NCI-H446 (cell line): ENCODE measurements around the gene GALNS.

ENCODE experiments used
- DNase-seq, 2 experiments: peaks; one replicate each; lab custom pipeline; 2025; lab: John Stamatoyannopoulos, UW

Gene GALNS

DNA sequence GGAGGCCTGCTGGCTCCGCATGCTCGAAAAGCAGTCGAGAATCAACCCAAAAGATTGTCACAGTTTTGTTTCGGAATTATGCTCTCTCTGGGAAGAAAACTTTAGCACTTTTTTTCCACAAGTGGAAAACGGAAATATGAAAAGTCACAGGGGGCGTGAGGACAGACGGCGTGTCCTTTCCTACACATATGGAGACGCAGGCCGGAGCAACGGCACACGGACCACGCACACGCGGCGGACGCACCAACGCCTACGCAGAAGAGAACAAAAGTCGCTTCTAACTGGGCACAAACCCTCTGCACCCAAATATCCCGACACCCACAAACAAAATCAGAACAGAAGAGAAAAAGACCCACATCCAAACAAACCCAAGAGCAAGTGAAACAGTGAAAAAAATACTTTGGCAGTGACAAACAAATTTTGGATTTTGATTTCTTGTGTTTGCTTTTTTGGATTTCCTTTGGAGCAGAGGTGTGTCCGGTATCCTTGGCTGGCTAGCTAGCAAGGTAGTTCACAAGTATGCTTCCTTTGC is 19.0 kb upstream of the GALNS start:
- DNase-seq, result no peak

DNA sequence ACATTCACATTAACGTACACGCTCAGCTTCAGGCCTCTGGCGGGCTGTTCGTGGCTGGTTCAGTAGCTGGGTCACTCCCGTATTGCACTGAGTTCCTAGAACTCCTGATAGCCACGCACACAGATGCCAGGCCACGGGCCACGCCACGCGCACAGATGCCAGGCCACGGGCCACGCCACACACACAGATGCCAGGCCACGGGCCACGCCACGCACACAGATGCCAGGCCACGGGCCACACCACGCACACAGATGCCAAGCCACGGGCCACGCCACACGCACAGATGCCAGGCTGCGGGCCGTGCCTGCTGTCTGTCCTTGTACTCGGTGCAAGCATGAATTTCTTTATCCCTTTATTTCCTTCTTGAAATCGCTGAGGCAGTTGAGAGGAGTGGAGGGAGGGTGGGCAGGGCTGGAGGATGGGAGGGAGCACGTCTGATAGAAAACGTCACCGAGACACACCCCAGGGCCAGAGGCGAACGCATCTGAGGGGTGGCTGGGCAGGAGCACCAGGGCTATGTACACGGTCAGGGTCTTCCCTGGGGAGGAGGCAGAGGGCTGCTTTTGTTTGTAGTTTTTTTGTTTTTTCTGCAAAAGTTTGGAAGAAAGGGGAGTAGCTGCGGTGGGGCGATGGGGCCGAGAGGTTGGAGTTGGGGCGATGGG is 18.3 kb upstream of the GALNS start:
- no peak for DNase-seq

DNA sequence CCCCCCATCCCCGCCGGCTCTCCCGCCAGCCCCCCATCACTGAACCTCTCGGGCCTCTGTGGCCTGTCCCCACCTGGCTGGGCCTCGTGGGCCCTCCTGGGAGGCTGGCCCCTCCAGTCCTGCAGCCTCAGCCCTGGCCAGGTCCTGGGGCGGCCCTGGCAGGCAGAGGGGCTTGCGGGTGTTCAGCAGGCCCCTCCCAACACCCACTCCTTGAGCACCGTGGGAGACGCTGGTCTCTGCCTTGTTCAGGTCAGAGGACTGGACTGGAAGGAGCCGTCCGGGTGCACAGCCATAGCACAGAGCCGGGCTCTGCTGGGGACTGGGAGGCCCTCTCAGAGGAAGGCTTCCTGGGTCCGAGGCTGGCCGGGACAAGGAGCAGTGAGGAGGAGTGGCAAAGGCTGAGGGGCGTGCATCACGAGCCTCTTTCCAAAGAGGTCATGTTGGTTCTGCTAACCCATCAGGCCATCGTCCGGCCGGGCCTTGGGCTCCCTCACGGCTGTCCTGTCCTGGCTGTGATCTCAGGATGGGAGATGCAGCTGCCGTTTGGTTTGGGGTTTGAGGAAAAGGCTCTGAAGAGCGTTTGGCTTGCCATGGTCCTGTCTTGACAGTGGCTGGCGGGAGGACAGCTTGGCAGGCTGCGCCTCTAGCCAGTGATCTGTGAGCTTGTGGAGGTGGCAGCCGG is 16.0 kb upstream of the GALNS start:
- no peak for DNase-seq

DNA sequence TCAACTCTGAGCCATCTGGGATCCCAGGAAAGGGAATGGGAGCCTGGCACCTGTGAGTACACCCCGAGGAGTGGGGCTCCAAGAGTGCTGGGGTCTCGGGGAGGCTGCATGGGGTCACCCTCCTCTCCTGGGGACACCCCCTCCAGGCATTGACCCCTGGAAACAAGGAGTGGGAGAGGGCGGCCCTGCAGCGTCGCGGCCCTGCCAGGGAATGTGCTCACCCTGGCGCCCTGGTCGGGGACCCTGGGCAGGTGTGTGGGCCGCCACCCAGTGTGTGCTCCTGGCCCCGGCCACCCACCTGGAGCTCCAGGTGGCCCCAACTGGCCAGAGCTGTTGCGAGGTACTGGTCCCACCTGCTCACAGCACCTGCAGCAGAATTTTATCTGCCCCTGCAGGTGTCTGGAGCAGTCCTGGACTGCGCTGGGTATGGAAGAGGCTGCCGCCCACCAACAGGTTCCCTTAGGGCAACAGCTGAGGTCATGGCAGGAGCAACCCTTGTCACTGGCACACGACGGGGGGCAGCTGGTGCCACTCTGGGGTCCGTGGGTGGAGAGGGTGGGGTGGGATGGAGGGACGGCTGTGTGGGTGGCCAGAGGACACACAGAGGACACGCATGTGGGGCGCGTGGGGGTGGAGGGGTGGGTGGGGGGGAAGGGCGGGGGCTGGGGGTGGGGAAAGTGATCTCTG is 15.1 kb upstream of the GALNS start:
- DNase-seq, result no peak

DNA sequence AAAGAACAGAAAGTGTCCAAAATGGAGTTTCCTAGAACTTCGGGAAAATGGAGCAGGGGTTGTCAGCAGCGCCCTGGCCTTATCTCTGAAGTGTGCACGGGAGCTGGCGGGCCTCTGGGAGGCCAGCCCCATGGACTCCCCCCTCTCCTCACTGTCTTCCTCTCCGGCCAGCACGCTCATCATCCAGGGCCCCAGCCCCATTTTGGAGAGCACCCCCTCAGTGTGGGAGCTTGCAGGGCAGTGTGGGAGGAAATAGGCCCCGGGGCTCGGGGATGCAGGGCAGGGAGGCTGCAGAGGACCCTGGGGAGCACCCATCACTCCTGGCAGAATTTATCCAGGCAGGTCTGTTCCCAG is 14.6 kb upstream of the GALNS start:
- no peak for DNase-seq

DNA sequence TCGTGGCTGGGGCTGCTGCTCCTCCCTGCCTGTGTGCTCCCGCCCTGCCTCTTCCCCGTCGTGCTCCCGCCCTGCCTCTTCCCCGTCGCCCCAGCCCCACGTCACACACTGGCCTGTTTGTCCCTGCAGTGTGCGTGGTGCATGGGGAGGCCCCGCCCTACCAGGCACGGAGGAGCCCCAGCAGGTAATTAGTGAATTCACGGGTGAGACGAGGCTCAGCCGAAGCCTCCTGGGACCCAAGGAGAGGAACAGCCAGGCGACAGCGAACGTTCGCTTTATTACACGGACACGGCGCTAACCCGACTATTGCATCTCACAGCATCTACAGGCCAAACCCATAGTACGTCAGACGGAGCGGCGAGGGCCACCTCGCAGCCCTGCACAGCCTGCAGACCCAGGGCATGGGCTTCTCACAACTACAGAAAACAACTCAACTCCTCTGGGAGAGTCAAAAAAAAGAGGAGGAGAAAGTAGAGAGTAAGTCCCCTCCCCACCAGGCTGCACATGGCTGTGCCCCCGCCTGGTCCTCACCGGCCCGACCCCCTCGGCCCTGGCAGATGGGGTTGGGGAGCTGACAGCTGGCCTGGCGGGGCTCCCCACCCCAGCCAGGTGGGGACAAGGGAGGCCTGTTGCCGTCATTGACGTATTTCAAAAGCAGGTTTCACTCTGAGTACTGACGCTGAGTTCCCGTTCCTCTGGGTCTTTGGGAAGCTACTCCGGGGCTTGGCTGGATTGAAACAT is 14.0 kb upstream of the GALNS start:
- no peak for DNase-seq

DNA sequence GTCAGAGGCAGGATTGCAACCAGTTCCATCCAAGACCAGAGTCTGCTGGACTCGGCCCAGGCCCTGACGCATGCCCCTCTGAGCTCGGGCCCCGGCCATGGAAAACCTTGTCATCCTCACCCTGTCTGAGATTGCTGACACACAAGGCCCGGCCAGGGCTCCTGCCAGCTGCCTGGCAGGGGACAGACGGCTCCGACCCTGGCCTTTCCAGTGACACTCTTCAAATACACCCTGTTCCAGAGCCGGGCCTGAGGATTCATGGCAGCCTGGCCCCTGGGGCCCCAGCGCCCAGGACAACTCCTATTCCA is 12.9 kb upstream of the GALNS start:
- DNase-seq, result no peak

DNA sequence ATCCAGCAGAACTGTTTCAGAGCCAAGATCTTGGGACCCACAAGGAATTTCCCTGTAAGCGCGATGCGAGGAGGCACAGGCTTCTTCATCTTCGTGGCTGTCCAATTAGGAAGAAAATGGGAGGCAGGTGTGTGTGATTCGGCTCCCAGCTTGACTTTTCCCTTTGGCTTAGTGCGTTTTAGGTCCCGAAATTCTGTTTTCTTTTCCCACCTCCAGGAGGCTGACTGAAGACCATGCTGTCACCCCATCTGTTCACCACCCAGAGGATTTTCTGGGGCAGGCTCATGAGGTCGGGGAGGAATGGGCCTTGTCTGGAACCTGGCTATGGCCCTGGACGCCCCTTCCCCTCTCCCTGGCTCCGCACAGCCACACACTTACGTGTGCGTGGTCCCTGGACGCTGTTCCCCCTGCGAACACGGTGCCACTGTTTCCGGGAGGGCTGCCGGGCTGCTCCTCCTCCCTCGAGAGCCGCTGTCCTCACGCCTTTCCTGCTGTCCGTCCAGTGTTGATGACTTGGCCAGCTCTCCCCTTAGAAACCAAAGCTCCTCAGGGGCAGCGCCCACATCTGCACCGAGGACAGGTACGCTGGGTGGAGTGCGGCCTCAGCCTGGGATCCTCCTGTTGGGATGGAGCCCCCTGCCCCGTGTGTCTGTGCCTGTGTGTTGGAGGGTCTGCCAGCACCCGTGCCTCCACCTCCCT is 12.4 kb upstream of the GALNS start:
- no peak for DNase-seq

DNA sequence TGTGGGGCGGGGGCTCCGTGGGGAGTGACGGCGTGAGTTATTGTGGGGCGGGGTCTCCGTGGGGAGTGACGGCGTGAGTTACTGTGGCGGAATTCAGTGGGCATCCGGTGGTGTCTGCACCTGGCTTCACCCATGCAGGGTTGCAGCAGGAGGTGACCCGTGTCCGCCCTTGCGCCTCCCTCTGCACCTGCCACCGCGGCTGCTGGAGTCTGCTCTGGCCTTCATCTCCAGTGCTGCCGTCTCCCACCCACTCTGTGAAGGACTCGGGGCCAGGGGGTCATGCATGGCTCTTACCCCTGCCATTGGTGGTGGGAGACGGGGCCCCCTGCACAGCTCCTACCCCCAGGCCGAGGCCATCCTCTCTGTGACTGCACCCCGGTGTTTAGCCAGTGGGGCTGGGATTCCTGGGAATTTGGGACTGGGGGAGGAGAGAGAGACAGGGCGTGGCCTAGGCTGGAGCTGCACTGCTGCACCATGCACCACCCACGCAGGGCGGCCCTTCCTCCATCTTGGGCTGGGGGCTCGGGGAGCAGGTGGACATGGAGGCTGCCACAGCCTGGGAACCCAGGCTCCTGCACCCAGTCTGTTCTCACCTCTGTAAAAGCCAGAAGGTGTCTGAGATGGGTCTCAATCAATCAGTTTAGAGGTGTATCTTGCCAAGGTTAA is 11.0 kb upstream of the GALNS start:
- no peak for DNase-seq

DNA sequence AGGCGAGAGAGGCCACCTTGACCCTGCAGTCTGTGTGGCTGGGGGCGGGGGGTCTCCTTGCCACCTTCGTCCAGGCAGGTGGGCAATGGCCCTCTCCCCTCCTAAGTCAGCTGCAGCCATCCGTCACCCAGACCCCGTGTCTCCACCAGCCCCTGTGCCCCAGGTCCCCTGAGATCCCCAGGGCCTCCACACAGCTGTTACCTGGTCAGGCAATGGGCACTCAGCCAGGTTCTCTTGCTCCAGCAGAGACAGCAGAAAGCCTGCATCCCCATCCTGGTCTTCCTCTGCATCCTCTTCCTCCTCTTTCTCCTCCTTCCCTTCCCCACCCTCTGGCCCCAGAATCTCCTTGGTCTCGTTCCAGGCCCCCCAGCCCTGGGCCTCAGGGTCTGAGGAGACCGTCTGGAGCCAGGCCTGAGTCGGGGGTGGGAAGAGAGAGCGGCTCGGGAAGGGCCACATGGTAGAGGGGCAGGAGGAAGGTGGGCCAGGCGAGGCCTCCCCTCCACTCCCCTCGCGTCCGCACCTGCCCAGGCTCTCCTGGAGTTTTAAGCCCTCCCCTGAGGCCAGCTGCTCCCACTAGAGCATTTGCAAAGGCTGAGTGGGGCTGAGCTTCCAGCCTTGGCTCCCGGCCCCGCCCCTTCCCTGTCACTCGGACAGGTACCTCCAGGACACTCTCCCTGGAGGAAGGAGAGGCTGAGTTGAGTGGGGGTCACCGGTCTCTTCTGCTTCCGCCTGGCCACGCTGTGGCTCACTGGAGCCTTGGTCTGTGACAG is 9.6 kb upstream of the GALNS start, which contains the start of gene PABPN1L:
TSS of gene PABPN1L (minus strand) at position 510 of the 770 bp plus-strand sequence. CDS start at position 456, 54 bp downstream.
- DNase-seq, result no peak

DNA sequence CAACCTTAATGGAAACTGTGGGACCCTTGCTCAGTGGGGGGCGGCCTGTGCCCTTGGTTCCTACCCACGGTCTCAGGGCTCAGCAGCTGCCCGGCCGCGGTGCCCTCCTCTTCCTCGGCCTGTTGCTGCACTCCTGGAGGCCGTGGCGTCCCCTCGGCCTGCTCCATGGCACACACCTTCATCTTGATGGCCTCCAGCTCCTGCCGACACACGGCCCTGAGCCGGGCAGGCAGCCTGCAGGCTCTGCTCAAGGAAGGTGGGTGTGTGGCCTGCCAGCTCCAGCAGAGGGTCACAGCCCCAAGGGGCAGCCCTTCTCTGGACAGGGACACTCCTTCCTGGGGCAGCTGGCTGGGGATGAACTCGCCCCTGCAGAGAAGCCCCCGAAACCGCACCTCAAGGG is 9.0 kb upstream of the GALNS start:
- DNase-seq, result no peak

DNA sequence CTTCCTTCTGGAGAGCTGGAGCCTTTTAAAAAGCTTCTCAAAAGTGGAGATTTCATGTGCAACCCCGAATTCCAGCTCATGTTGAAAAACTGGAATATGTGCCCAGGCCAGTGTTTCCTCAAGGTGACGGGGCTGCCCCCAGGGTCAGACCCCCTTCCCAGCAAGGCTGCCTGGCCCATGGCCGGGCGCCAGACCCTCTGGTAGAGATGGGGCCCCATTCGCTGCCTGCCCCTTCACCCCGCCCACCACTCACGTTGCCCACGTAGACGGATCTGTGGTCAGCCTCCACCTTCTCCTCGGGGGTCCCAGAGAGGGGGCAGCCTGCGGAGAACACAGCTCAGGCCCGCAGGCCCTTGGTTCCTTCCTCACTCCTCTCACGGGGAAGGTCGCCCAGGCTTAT is 8.6 kb upstream of the GALNS start:
- DNase-seq, result no peak

DNA sequence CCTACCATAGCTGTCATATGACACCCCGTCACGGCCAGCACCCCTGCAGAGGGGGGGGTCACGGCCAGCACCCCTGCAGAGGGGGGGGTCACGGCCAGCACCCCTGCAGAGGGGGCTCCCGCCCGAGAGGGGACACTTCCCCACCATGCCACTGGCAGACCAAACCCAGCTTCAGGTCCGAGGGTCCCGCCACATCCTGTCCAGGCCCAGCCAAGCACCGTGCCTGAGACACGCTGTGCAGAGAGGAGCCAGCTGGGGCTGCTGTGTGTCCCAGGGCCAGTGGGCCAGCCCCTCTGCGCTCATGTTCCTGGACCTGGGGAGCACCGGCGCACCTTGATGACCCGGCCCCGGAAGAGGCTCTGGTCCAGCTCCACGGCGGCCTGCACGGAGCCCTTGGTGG is 7.8 kb upstream of the GALNS start:
- DNase-seq, result no peak

DNA sequence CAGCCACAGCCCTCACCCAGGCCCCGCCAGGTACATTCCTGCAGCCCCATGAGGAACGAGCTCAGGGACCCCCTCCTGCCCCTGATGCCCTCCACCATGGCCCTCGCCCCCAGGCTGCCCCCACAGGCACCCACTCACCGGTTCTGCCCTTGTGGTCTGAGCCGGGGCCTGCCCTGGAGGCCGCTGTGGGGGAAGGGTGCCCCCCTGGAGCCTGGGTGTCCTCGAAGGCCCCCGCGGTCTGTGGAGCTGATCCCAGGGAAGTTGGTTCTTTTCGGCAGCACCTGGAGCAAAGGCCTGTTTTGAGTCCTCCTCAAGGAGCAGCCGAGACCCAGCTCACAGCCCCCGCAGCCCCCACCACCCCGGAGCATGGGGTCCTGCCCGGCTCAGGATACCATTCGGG is 7.4 kb upstream of the GALNS start:
- no peak for DNase-seq

DNA sequence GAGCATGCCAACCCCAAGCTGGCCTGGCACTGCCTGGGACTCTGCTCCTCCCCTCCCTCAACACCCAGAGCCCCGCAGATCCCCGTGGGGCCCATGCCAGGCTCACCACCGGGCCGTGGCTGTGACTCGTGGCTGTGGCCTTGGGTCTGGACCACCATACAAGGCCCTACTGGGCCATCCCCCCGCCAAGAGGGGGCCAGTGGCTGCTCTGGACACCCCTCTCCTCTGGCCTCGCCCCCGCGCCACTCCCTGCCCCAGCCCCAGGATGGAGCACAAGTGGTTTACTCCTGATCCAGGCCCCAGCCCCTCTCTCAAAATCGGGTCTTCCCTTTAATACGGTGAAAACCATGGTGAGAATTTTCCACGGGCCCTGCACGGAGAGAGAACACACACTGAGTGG is 6.7 kb upstream of the GALNS start:
- no peak for DNase-seq

DNA sequence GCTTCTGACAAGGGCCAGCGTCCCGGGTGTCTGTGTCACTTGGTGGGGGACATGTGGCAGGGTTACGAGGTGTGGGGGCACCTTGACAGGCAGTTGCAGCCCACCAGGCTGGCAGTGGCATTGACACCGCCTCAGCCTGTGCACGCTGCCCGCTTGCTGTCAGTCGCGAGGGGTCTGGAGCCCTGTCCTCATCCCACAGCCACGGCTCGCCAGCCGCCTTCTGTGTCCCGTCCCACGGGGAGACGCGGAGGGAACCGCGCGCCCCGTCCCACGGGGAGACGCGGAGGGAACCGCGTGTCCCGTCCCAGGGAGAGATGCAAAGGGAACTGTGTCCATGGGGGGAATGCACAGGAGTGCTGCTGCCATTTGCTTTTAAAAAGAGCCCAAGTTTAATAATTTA is 6.2 kb upstream of the GALNS start:
- no peak for DNase-seq

DNA sequence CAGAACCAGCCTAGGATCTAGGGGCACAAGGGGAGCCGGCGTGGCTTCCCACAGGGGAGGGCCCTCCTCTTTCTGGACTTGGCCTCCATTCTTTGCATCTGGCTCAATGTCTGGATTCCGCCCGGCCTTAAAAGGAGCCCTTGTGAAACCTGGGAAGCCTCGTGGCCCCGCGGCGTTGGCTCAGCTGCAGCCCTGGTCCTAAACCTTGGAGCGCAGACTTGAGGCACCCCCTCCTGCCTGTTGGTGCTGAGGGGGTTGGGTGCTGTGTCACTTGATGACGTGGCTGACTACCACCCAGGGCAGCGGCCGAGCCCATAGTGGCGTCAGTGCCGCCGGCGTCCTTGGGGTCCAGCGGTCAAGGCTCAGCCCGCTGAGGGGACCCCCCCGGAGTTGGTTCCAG is 4.6 kb upstream of the GALNS start:
- no peak for DNase-seq

DNA sequence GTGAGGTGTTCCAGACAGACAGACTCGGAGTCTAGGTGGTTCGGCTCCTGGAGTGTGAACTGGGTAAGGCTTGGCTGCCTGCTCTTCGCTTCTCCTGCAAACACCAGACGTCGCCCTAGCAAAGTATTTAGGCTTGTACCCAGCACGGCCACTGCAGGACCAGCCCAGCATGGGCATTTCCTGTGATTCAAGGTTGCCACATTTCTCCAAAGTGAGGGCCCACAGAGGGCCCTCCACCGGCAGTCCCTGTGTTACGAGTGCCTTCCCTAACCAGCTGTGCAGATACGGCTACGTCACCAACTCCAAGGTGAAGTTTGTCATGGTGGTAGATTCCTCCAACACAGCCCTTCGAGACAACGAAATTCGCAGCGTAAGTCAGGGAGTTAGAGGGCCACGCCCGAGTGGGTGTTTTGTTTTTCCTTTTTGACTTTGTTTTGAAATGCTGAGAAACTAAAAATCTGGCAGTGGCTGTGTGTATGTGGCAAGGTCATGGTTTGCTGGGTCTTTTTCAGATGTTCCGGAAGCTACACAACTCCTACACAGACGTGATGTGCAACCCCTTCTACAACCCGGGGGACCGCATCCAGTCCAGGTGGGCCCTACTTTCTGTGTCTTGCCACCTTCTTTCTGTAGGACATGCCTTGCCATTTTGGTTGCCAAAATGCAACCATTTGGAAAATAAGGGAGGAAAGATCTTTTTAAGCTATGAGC is 2.8 kb upstream of the GALNS start:
- no peak for DNase-seq

DNA sequence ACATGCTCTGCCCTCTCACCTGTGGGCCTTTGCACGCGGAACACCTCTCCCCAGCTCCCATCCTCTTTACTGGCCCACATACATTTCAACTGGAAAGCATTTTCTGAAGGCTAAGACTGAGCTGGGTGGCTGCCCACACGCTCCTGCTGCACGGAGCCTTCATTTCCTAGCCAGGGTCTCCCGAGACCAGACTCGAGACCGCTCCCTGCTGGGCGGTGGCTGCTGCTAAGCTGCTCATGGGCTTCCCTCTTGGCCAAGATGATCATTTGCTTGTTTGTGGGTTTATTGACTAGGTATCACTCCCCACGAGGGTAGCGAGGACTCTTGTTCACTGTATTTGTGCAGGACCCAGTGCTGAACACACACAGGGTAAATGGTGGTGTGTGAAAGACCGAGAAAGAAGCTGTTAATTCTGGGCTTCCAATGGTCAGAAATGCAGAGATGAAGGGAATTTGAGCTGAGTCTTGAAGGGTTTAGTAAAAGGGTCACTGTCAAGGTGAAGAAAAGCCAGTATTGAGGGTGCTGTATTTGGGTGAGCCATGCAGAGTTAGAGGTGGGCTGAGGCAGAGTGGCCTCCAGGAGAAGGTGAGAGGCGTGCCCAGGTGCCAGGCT is 1.1 kb upstream of the GALNS start:
- DNase-seq, result peak in 1 of 2 experiments; percentile 2
